ENCODE measurements around the gene ZRANB1.
"Not testable (repeated sequence)": the region's sequence is repeated elsewhere in the genome, so short reads cannot be mapped to it uniquely, and the experiment has no call there.

The ZRANB1 gene

DNA sequence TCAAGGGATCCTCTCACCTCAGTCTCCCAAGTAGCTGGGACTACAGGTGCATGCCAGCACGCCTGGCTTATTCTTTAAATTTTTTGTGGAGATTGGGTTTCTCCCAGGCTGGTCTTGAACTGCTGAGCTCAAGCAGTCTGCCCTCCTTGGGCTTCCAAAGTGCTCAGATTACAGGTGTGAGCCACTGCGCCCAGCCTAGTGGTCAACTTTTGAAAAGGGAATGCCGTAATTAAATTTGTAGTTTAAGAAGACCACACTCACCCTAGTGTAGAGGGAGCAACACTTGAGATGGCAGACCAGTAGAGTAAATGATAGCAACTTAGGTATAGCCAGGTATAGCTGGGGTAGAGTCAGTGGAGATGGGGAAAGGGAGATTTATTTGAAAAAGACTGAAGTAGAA, 17.6 kb downstream of the ZRANB1 start:
- DNase-seq = no peak
- intact Hi-C loops (cut with DNase I) = no loop called here

DNA sequence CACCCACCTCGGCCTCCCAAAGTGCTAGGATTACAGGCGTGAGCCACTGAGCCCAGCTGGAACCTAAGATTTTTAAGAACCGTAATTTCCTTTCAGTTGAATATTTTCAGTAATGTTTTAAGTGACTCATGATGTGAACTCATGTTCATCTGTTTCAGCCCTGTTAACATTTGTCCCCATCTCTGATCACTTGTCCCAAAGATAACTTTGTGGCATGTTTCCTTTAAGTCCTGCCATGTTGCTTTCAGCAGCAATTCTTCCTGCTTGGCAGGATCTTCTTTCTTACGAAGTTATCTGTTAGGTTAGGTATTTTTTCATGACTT, 19.3 kb downstream of the ZRANB1 start:
- DNase-seq = no peak
- intact Hi-C loops (cut with DNase I) = no loop called here

DNA sequence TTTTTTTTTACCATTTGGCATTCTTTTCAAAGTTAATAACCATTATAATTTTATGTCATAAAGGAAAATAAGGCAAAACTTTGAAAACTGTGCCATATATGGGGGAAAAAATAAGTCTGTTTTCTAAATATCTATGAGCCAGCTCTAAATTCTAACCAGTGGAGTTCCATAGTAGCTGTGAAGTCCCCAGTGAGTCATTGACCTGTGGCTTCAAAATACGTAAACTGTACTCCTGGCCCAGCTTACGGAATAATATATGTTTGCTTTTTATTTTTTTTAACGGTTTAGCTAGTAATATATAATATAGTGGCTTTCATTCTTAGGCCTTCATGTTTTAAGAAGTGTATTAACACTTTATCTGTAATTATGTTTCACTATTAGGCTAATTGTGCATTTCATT, 20.5 kb downstream of the ZRANB1 start:
- no peak for DNase-seq

DNA sequence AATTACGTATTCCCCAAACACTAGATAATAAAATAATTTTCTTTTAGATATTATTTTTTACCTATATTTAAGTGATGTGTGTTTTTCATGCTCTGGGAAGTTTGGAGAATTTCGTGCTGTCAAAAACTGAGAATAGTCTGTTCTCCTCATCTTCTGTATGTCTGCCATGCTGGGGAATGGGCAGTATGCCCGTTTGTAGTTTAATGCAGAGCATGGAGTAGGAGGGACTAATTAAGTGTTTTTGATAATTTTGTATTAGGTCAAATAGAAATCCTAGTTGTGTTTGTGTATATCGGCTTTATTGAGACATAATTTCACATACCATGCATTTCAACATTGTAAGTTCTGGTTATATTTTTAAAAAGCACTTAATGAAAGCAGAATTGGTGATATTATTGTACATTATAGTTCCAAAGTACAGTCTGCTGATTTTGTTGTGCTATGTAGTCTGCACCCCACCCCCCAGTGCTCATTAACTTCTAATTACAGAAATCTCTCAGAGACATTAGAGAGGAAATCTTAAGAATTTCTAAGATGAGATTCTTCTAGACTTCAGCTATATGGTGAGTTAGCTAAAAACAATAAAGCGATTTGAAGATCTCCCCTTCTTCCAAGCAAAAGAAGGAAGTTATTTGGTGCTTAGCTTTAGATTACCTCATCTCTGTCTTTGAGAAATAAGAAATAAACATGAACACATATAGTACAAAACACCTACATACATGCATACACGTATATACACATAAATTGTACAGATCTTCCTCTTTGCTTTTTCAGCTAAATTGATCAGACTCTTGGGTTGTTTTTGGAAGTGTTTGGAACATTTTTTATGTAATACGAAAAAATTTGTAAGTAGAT, 22.2 kb downstream of the ZRANB1 start:
- intact Hi-C loops (cut with DNase I) = no loop called here
- DNase-seq = no peak

More for the DNA sequence above, 20.5 kb downstream of the ZRANB1 start:
- intact Hi-C loops (cut with DNase I) = no loop called here

DNA sequence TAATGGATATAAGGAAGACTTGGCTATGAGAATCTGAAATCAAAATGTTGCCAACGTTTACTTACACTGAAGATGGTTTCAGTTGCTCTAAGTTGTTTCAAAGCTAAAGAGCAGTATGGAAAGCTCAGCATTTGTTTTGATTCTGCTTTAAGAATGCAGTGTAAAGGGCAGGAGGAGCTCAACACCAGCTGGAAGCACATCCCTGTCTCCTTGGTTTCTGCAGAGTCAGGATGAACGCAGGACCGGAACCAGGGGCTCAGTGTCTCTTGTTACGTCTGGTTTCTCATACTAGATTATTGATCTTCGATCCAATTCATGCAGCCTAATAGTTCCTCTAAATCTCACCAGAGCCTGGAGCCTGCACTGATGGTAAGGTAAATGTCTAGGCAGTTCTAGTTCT, 24.1 kb downstream of the ZRANB1 start:
- DNase-seq = no peak
- intact Hi-C loops (cut with DNase I) = no loop called here

DNA sequence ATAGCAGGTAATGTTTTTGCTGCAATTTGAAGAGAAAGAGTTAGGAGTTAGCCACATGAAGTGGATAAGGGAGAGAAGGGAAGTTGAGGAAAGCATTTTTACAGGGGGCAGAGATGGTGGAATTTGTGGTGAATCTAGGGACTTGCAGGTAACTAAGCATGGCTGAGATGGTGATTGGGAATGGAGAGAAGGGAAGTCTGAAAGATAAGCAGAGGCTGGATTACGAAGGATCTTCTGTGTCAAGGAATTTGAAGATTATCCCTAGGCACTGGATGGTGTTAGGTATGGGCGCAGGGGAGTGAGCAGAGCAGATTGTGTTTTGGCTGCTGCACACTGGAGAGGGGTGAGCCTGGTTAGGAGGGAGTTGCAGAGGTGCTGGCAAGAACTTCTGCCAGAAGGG, 25.3 kb downstream of the ZRANB1 start:
- intact Hi-C loops (cut with DNase I) = no loop called here
- no peak for DNase-seq

DNA sequence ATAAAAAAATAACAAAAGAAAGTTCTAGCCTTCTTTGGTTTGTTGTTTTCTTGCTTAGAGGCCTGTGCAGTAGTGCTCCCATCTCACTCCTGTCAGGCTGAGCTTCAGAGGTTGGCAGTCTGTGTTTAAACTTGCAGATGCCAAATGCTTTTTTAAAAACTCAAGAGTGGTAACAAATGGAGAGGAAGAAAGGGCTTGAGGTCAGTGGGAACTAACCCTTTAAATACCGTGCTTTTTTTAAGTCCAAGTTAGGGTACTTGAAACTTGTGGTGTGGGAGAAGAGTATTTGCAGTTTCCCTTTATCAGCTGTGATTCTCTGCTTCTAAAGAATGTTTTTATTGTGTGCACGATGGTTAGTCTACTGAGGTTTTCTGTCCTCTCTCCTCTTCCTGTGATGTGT, 29.4 kb downstream of the ZRANB1 start:
- no peak for DNase-seq

DNA sequence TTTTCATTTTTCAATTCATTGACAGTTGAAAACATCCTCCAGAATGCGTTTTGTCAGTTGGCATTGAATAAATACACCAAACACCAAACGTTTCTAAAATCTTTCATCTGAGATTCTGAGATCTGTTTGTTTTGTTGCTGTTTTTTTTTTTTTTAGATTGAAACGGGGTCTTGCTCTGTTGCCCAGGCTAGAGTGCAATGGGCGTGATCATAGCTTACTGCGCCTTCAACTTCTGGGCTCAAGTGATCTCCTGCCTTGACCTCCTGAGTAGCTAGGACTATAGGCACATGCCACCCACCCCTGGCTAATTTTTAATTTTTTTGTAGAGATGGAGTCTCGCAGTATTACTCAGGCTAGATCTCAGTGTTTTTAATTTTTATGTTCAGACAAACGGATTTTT, 30.7 kb downstream of the ZRANB1 start:
- no peak for DNase-seq
- intact Hi-C loops (cut with DNase I) = no loop called here

More for the DNA sequence above, 29.4 kb downstream of the ZRANB1 start:
- intact Hi-C loops (cut with DNase I) = no loop called here

DNA sequence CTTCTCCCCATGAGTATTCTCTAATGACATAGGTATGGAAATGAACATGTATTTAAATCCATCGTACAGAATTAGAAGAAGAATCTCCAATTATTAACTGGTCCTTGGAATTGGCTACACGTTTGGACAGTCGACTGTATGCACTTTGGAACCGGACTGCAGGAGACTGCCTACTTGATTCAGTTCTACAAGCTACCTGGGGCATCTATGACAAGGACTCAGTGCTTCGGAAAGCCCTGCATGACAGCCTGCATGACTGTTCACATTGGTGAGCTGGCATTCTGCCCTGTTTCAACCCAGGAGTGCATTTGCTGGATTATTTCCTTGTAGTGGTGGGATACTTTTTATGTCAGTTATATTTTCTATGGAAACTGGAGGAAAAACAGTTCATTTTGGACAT, 32.2 kb downstream of the ZRANB1 start:
- intact Hi-C loops (cut with DNase I) = no loop called here
- no peak for DNase-seq

DNA sequence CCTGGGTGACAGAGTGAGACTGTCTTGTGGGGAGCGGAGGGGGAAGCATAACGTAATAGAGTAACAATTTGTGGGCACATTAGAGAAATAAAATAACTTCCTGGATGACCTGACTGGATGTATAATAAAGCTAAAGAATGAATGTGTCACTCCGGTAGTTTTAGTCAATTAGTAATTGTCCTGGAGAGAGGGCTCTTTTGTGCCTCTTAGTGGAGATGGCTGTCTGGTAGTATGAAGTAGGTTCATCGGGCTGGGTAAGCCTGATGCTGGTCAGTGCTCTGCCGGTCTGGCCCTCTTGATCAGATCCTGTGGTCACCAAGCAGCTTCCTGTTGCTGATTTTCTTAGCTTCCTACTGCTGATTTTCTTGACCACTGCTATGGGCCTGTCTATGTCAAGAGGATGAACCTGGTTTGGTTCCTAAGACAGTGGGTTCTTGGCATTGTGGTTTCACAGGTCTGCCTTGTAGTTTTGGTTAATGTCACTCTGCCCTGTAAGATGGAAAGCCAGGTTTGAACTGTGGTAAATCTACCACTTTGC, 34.1 kb downstream of the ZRANB1 start:
- DNase-seq = peak in 1 of 10 donors; percentile 47
- intact Hi-C loops (cut with DNase I) = no loop called here

DNA sequence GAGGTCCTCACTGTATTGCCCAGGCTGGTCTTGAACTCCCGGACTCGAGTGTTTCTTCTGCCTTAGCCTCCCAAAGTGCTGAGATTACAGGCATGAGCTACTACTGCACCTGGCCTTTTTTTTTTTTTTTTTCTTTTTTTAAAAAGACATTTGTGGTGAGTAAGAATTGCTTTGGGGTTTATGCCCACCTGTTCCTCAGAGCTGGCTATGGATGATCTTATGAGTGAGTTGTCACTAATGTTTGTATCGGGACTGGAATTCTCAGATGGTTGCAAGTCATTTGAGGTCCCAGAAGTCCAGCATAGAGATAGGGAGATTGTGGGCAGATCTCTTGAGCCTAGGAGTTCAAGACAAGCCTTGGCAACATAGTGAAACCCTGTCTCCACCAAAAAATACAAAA, 35.2 kb downstream of the ZRANB1 start:
- no peak for DNase-seq
- intact Hi-C loops (cut with DNase I) = no loop called here

DNA sequence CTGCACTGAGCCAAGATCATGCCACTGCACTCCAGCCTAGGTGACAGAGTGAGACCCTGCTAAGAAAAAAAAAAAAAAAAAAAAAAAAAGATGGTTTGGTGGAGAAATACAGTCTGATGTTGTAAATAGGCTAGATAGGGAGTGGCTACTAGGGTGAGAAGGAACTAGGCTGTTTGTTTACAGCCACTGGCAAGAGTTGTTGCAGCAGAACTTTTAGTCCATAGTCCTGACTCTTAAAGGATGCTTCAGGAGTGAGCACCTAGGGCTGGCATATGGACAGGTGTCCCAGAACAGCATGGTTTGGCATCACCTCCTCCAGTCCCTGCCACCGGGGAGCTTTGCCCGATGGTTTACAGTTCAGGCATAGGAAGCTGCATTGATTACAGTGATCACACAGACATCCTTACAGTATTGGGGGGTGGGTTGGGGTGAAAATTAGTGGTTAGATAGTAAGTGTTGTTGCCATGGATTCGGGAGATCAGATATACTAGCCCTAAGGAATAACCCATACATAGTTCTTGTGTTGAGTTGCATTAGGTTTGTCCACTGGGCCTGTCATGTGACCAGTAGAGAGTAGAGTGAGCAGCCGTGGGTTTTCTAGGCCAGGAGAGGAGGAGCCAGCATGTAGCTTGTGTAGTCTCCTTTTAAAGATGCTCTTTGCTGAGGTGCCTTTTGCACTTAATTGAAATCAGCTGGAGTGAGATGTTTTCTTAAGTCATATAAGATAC, 35.9 kb downstream of the ZRANB1 start:
- DNase-seq = peak in 1 of 10 donors; percentile 58
- intact Hi-C loops (cut with DNase I) = no loop called here

DNA sequence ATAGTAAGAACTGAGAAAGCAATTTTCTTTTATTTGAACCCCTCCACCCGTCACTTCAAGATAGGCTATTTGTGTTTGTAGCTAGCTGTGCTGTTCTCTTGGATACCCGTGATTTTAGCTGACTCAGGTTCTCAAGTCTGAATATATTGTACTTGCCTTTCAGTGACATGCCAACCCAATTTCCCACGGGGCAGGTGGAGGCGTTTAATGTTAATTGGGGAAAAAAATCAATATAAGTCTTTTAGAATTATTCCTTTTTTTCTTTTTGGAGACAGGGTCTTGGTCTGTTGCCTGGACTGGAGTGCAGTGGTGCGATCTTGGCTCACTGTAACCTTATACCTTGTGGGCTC, 36.4 kb downstream of the ZRANB1 start:
- intact Hi-C loops (cut with DNase I) = no loop called here

DNA sequence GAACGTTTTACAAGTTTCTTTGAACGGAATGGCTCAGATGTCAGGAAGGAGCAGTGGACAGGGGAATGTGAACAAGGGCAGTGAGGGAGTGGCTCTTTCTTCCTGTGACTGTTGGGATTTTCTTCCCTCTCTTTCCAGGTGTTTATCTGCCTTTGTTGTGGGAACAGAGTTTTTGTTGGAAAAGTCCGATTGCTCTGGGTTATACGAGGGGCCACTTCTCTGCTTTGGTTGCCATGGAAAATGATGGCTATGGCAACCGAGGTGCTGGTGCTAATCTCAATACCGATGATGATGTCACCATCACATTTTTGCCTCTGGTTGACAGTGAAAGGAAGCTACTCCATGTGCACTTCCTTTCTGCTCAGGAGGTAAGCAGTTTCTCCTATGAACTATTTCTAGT, 41.4 kb downstream of the ZRANB1 start:
- no peak for DNase-seq
- intact Hi-C loops (cut with DNase I) = no loop called here

More for the DNA sequence above, 36.4 kb downstream of the ZRANB1 start:
- DNase-seq = no peak

DNA sequence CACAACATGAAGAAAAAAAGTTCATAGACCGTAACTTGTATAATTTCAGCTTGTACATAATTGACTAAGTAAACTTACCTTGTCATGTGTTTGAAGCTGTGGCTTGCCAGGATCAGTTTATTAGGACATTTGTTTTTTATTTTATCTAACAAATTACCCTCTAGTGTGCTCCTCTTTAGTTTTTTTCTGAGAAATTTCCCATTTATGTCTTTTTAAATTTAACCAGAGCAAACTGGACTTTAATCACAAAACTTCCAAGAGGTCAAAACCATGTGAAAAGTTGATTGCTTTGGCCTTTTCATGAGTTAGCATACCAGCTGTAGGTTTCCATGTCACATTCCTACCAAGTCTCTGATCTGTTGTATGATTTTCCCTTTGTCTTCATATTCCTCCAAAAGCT, 42.5 kb downstream of the ZRANB1 start:
- DNase-seq = no peak
- intact Hi-C loops (cut with DNase I) = no loop called here

DNA sequence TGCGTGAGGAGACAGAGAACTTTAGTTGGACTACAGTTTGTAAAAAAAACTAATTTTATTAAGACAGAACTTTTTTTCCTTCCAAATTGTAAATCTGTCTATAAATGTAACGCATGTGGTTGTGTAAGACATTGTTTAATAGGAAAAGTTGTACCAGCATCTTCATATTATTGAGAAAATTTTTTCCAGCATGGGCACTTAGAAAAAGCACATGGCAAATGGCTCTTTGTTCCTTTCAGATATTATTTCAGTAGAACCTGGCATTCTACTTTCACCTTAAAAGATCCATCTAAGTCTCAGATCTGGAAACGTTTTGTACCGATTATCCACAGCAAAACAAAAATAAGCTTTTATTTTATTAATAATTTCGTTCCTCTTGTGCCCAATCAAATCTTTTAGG, 43.2 kb downstream of the ZRANB1 start:
- no peak for DNase-seq
- intact Hi-C loops (cut with DNase I) = no loop called here

DNA sequence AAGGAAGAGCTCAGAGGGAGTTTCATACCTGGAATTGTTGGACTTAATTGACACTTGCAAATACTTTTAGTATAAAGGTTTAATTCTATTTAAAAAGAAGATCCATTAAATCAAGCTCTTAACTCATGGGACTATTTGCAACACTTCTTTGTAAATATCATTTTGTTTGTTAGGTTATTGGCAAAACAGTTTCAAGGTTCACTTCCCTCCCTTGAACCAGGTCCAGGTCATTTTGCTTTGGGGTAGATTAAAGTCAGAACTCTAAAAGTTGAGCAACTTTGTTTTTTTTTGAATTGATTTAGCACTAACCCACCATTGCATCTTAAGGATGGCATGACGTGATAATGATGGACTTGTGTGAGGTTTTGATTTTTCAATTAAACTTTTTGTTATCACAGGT, 45.9 kb downstream of the ZRANB1 start:
- intact Hi-C loops (cut with DNase I) = no loop called here
- no peak for DNase-seq

DNA sequence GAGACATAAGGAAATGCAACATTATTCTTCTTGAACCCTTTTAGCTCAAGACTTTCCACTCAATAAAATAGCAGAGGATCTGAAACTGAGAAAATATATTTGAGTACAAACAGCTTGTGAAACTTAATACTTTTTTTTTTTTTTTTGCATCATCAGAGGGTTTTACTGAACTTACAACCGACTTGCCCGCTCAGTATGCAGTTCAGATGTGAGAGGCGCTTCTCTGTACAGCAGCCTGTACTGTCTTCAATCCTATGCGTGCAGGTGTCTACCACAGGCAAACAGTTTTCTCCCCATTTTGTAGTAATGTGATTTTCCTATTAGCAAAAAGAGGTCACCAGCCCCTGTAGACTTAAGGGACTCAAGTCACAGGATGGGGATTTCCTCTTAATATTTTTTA, 46.8 kb downstream of the ZRANB1 start:
- DNase-seq; intact Hi-C loops (cut with DNase I): not testable (repeated sequence)

DNA sequence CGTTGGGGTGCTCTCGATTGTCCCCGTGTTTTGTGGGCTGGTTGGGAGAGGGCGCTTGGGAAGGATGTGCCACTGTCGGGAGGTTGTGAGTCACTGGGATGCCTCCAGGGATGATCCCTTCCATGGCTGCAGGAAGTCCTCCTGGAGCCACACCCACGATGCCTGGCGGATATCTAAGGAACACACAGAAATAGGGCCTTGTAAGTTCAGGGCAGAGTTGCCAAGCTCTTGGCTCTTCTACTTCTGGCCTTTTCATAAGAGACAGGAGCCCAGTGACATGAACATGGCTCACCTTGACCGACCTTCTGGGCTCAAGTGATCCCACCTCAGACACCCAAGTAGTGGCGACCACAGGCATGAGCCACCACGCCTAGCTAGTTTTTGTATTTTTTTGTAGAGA, 47.6 kb downstream of the ZRANB1 start:
- intact Hi-C loops (cut with DNase I) = no loop called here
- DNase-seq = no peak

DNA sequence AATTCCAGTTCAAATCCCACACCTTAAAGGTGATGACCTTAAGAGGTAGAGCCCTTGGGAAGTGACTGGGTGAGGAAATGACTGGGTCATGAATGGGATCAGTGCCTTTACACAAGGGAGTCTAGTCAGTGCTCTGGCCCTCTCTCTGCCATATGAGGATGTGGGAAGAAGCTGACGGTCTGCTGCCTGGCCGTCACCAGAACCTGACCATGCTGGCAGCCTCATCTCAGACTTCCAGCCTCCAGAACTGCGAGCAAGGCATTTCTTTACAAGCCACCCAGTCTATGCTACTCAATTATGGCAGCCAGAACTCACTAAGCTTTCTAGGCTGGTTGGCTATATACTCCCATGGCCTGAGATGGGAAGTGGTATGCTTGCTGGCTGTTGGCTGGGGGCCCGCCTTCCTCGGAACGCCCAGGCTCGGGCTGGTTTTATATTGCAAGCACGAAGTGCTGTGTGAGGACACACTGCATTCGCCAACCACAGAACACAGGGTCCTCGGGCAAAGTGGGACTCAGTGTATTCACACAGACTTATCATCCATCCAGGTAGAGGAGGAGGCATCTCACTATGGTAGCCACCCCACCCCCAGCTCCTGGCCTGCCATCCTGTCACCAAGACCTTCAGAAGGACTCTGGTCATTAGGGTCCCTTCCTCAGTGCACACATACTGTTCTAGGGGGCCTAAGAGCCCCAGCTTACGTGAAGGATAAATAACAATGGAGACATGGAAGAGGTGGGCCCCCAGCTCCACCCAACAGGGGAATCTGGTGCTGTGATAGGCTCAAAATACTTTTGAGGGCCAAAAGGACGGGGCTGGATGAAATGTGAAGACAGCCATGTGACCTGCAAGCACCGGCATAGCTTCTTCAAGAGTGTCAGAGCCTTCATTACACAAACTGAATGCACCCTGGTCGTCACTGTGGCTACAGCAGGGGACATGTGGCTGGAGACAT, 49.0 kb downstream of the ZRANB1 start:
- no peak for DNase-seq

DNA sequence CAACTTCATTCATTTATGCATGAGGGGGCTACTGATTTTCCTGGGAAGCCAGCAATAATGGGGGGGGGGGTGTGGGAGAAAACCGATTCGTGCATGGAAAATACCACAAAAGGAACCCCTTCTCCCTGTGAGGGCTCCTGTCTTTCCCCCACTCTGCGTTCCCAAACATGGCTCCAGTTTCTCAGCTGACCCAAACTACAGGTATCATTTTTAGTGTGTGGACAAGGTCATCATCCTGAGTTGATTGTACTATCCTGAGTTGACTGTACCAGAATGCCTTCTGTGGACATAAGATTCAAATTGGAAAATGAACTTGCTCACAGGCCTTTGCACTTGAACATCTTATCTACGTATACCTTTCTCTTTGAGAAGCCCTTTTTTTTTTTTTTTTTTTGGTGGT, 49.9 kb downstream of the ZRANB1 start:
- intact Hi-C loops (cut with DNase I) = loop anchor here (5.0 kb wide), 2 partner anchors 75 to 165 kb away; no protein-coding TSS in a partner anchor
- no peak for DNase-seq

More for the DNA sequence above, 49.0 kb downstream of the ZRANB1 start:
- intact Hi-C loops (cut with DNase I) = loop anchor here (5.0 kb wide), 2 partner anchors 74 to 166 kb away; no protein-coding TSS in a partner anchor
